HG02763 (cell line): ENCODE data around the gene PCDH19.

Source experiments
- ATAC-seq: cut with Tn5 transposase; IDR thresholded peaks from one replicate; pipeline ENCODE4 v1.9.1; 2021; ENCODE audit warnings: mild to moderate bottlenecking, moderate library complexity; ENCODE audit not compliant: unreplicated experiment

The PCDH19 gene

DNA sequence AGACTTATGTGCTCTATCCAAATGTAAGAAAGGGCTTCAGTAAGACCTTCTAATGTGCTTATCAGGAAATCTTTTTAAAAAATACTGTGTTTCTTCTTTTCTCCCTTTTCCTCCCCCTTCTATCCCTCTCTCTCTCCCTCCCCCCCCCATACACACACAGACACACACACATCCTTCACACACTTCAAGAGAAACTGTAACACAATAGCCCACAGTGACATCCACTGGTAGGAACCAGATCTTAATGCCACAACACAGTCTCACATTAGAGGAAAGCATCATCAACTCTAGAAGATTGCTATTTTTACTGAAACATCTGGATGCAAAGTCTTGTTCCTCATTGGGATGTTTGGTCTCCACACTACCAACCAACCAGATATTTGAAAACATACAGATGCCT is 4.6 kb downstream of the PCDH19 start:
- ATAC-seq, result no peak

DNA sequence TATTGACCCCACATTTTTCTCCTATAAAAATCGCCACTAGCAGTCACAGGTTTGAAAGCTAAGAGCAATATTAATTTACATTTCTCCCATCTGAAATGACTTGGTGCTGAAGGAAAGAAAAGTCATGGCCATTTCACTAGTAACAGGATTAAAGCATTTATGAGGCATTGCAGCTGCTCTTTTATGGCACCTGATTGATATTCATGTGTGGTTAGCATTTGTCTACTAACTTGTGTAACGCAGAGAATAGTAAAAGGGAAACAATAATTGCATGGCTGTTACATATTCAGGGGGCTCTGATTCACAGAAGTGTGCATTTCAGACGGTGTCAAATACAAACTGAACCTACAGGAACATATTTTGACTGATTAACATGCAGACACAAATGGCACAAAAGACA is 5.2 kb downstream of the PCDH19 start:
- no peak for ATAC-seq

DNA sequence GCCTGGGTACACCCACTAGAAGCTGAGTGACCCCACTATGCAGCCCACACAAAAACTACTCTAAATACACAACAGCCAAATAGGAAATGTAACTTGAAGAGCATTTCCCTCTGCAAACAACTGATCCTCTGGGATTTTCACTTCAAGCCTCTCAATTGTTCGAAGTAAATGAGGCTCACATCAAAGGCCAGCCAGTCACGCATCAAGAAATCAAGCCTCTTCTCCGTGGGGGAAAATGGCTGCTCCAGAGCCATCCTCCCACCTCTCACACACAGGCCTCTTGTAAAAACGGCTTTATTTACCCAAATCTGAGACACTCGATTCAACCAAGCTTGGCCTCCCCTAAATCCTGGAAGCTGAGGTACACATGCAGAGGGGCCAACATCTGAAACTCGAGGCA is 14.3 kb downstream of the PCDH19 start:
- ATAC-seq, result no peak

GRCh38 chrX:100381619-100382018 is 28.5 kb downstream of the PCDH19 start:
- ATAC-seq, result no peak

DNA sequence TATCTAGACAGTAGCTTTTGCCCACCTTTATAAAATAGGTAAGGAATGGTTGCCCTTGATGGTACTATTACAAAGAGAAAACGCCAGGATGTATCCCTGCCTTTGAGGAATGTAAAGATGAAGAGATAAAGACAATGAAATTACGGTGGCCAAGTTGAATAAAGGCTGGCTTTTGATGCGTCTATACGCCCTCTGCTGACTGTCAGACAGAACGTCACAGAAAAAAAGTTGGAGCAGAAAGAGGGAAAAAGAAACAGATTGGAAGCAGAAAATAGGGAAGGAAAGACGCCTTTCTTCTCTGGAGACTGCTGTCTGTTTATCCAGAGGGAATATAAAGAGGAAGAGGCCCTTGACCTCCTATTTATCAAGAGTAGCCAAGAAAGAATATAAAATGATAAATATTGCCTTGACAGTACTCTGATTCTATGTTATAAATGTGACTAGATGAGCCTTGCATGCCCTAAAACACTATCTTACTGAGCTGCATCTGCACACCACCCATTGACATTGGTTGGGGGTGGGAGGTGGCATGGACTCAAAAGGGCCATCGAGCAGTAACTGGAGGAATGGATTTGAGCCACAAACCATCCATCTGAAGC is 30.6 kb downstream of the PCDH19 start:
- no peak for ATAC-seq

DNA sequence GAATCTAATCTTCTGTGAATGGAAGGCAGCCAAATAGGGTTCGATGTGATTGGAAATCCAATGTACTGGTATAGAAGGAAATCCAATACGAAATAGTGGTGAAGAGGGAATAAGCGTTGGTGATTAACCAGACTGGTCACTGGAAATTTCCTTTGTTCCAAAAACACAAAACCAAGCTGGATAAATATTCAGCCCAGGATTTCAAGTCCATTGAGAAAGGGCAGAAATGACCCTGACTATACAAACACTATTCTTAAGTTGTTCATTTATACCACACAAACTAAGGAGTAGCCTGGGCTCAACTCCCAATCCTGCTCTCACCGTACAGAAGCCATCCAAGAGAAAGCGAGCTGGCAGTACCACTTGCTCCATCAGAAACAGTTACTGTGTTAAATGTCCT is 32.2 kb downstream of the PCDH19 start:
- ATAC-seq, result no peak

GRCh38 chrX:100376576-100376975 is 33.5 kb downstream of the PCDH19 start:
- ATAC-seq, result no peak

DNA sequence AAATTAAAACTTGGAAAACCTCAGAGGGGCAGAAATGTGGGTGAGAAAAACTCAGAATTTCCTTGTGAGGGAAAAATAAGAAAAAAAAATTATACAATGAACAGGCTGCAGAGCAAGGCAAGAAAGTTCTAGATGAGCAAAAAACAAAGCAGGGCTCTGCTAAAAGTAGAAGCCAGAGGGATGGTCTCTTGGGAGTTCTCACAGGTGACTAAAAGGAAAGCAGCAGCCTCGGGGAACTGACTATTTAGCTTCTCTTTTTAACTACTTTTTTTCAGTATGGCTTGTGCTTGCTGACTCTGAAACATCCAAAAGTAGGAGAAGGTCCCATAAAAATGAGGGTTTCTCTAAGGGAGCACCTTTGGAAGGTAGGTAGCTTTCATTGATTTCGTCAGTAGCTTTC is 36.4 kb downstream of the PCDH19 start:
- ATAC-seq, result no peak

DNA sequence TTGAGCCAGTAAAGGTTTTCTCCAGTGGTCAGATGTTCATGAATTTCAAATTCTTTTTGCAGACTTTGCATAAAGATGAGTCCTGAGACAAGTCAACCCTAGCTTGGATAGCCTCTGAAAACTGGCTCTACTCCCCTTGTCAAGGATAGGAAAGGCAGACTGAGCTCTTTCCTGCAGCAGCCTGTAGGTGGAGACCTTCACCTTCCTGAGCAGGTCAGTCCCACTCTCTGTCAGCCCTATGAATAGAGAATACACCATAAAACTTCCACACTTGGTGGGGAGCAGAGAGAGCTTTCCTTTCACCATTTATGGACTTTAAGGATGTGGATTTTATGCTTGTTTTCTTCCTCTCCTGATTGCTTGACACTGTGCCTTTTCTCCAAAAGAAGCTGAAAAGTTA is 41.9 kb downstream of the PCDH19 start:
- no peak for ATAC-seq

- ATAC-seq, result no peak
Measured at GRCh38 chrX:100363896-100364295, 46.2 kb downstream of the PCDH19 start.

GRCh38 chrX:100358766-100359165 is 51.3 kb downstream of the PCDH19 start:
- ATAC-seq, result no peak

DNA sequence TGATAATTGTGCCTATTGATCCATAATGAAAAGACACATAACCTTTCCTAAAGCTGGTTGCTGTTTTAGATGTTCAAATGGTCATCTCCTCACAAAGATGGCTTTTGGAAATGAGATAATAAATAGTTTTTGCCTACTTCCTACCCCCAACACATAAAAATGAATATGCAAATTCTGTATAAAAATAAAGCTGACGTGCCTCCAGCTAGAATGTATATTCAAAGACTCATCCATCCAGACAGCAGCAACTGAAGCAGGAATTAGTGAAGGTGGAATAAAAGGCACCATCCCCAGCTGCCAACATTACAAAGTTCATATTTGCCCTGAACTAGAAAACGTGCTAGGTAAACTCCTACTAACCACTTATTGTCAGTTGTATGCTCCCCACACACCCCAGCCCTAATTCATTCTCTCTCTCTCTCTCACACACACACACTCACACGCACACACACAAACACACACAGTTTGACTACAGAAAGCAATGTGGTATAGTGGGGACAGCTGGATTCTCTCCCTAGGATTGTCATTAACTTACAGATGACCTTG is 53.6 kb downstream of the PCDH19 start:
- no peak for ATAC-seq

GRCh38 chrX:100355680-100356079 is 54.4 kb downstream of the PCDH19 start:
- no peak for ATAC-seq

DNA sequence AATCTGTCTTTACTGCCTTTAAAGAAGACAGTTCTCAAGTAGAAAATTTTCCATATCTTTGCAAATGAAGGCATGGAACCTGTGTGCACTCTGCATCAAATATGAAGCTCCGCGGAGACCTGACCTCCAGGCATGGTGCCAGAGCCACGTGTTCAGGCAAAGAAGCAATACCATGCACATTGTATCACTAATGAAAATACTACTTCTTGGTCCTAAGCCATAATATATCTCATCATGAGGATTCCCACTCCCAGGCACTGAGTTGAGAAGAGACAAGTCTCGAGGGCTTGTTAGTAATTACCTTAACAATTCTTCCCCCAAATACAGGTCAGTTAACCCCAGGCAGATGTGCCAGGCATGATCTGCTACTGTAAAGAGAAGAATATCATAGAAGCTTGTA is 56.7 kb downstream of the PCDH19 start:
- ATAC-seq, result no peak

DNA sequence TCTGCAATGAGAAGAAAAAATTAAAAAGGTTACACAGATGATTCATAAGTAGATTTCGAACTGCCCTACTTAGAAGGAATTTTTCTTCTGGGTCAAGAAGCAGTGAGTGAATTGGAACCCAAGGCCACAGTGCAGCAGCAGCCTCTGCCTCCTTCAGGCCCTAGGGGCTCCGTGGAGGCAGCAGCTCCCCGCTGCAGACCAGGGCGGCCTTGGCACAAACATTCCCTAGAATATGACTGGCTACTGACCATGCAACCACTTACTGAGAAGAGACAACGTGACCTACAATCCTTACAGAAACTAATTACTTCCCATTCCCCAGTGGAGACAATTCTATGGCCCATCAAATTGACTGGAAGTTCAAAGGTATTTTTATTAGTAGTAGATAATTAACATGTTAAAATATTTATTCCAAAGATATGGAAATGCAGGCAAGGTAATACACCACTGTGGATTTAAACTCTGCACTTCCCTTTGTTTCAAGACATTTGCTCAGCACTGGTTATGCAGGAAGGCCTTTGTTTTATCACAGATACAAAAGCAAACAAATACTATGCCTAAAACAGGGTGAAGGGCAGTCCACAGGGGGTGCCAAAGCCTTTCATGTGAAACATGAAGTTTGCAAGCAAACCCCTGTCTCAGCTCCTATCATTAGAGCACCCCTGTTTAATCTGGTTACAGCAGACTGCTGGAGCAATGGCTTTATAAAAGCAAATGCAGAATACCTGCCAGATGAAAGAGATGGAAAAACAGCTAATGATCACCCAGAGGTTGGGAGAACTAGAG is 59.2 kb downstream of the PCDH19 start:
- no peak for ATAC-seq

DNA sequence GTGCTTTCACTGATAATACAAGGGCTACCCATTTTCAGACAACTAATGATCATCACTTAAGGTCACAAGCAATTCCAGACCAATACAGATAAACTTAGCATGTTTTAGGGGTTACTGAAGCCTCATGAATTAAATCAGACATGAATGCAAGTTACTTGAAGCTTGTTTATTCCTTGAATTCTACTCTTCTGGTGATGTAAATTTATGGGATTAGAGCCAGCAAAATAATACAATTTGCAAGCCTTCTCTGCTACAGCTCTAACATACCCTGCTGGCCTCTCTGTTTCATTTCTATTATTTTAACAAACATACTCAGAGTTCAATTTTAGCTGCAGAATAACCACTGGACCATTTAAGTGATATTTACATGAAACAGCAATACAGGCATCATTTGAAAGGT is 60.7 kb downstream of the PCDH19 start:
- ATAC-seq, result no peak

DNA sequence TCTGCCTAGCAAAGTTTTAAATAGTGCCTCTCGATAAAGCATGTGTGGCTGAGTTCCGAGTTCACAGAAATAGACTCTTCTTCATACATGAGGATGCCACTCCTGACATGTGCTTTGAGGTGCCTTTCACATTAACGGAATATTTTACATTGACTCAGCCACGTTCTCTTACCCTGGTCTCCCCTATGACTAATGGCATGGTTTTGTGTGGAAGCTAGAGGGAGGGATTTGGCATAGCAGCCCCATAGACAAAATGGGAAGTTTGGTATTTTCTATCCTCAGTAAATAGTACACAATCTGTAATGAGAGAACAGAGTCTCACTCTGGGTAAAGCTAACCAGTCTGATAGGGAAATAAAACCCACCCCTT is 68.9 kb downstream of the PCDH19 start:
- ATAC-seq, result no peak

- no peak for ATAC-seq
Measured at GRCh38 chrX:100340491-100341141, 69.5 kb downstream of the PCDH19 start.

GRCh38 chrX:100328351-100328750 is 81.7 kb downstream of the PCDH19 start:
- no peak for ATAC-seq

DNA sequence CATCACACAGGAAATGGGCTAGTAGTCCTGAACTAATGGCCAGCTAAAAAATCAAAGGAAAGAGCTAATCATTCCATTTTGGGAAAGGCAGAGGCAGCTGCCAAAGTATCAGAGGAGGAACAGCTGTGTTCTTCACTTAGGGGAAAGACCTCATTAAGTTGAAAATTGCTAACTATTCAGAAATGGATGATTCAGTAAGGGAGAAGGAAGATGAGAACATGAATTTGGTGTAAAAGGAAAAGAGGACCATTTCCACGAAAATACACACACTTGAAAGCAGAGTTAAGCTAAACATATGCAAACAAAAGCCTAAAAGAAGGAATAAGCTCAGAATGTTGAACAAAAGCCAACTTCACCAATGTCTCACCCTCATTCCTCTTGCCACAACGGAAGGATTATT is 90.4 kb downstream of the PCDH19 start:
- ATAC-seq, result no peak

- ATAC-seq, result no peak
Measured at GRCh38 chrX:100316987-100317386, 93.1 kb downstream of the PCDH19 start.

DNA sequence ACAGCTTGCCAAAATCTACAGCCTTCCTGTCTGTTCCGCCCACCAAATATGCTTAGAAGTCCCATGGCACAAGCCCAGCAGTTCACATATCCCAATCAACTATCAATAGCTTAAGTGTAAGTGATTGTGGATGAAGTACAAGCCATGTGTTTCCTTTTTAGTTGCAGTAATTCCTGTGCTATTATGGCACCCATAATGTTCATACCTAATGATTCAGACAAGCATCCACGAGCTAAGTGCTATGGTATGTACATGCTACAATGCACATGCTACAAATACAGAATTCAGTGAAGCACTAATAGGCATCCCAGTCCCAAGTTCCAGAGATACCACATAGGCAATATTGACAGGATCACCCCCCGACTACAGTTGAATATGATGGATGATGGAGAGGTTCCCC is 94.5 kb downstream of the PCDH19 start:
- no peak for ATAC-seq
